ENCODE results near the gene MAML2.
"Not testable (repeated sequence)": the region's sequence is repeated elsewhere in the genome, so short reads cannot be mapped to it uniquely, and the experiment has no call there.

Gene MAML2

DNA sequence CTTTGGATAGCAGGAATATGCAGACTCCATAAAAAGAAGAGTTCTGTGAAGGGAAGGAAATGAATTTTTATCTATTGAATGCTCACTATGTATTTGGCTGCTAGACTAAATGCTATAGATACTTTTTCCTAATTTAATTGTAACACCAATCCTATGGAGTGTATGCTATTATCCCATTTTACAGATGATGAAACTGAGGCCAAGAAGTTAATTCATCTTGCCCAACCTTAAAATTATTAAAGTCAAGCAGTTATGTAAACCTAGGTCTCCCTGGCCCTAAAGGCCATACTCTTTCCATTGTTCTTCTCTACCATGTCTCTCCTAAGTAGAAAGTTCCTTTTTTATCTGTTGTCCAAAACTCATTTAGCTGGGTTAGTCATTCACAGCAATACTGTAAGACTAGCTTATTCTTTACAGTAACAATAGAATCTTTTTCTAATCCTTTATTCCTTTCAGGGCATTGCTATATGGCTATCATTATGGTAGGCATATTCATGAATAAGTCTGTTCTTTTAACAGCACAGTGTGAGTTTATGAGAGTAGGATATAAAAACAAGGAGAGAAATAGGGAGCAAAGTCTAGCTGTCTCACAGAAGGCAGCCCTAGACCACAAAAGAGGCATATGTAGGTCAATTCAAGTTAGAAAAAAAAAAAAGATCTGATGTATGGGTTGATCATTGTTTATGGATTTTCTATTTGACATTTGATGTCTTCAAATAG lies 50.5 kb downstream of the MAML2 start:
- Histone ChIP-seq H3K9me3 (ENCODE audit: control insufficient read depth, low read length) (no peaks in the 10 kb centered on the region), H3K4me1 (ENCODE audit: control insufficient read depth, insufficient read depth, low read length, poor library complexity, severe bottlenecking) (peaks cover 6% of the 10 kb centered on the region), H3K4me3 (ENCODE audit: extremely low read depth, insufficient read depth, low read length, poor library complexity, severe bottlenecking) (no peak overlapping the region), H3K27ac (ENCODE audit: low read depth, low read length, severe bottlenecking) (no peak overlapping the region), H3K36me3 (ENCODE audit: control insufficient read depth, insufficient read depth, low read length) (peaks cover 6% of the 10 kb centered on the region)

GRCh38 chr11:96290631-96291030 lies 52.4 kb downstream of the MAML2 start:
- Histone ChIP-seq H3K36me3 (ENCODE audit: control insufficient read depth, insufficient read depth, low read length) (no peaks in the 10 kb centered on the region), H3K4me1 (ENCODE audit: control insufficient read depth, insufficient read depth, low read length, poor library complexity, severe bottlenecking) (peaks cover 6% of the 10 kb centered on the region), H3K27ac (ENCODE audit: low read depth, low read length, severe bottlenecking) (no peak overlapping the region), H3K9me3 (ENCODE audit: control insufficient read depth, low read length) (no peaks in the 10 kb centered on the region), H3K4me3 (ENCODE audit: extremely low read depth, insufficient read depth, low read length, poor library complexity, severe bottlenecking) (no peak overlapping the region)
- WGBS, 2 experiments (ENCODE audit: insufficient coverage in 2 of 2), result no CpG with 5 or more reads among the region's 1 CpG

- Histone ChIP-seq H3K36me3 (ENCODE audit: control insufficient read depth, insufficient read depth, low read length) (no peaks in the 10 kb centered on the region), H3K4me1 (ENCODE audit: control insufficient read depth, insufficient read depth, low read length, poor library complexity, severe bottlenecking) (peaks cover 4% of the 10 kb centered on the region), H3K4me3 (ENCODE audit: extremely low read depth, insufficient read depth, low read length, poor library complexity, severe bottlenecking) (no peak overlapping the region), H3K9me3 (ENCODE audit: control insufficient read depth, low read length) (no peaks in the 10 kb centered on the region), H3K27ac (ENCODE audit: low read depth, low read length, severe bottlenecking) (no peak overlapping the region)
- WGBS, 2 experiments (ENCODE audit: insufficient coverage in 2 of 2), result no CpG with 5 or more reads among the region's 1 CpG
Observed at GRCh38 chr11:96290031-96290430, 53.0 kb downstream of the MAML2 start.

- Histone ChIP-seq H3K4me1 (ENCODE audit: control insufficient read depth, insufficient read depth, low read length, poor library complexity, severe bottlenecking) (no peaks in the 10 kb centered on the region), H3K27ac (ENCODE audit: low read depth, low read length, severe bottlenecking) (no peak overlapping the region), H3K36me3 (ENCODE audit: control insufficient read depth, insufficient read depth, low read length) (no peaks in the 10 kb centered on the region), H3K4me3 (ENCODE audit: extremely low read depth, insufficient read depth, low read length, poor library complexity, severe bottlenecking) (no peak overlapping the region), H3K9me3 (ENCODE audit: control insufficient read depth, low read length) (no peaks in the 10 kb centered on the region)
- WGBS, 2 experiments (ENCODE audit: insufficient coverage in 2 of 2), result no CpG with 5 or more reads among the region's 3 CpGs
Observed at GRCh38 chr11:96288915-96289314, 54.1 kb downstream of the MAML2 start.

- H3K4me1 ChIP-seq (ENCODE audit: control insufficient read depth, insufficient read depth, low read length, poor library complexity, severe bottlenecking), result no peaks in the 10 kb centered on the region
- H3K9me3 ChIP-seq (ENCODE audit: control insufficient read depth, low read length), result no peaks in the 10 kb centered on the region
- WGBS, 2 experiments (ENCODE audit: insufficient coverage in 2 of 2), result 88 to 100% methylated on average over 2 of the region's 6 CpGs
Observed at GRCh38 chr11:96287822-96288439, 55.1 kb downstream of the MAML2 start.

DNA sequence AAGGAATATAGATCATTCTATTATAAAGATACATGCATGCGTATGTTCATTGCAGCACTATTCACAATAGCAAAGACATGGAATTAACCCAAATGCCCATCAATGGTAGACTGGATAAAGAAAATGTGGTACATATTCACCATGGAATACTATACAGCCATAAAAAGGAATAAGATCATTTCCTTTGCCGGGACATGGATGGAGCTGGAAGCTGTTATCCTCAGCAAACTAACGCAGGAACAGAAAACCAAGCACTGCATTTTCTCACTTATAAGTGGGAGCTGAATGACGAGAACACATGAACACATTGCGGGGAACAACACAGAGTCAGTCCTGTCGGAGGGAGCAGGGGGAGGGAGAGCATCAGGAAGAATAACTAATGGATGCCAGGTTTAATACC lies 57.0 kb downstream of the MAML2 start:
- H3K27ac ChIP-seq (ENCODE audit: low read depth, low read length, severe bottlenecking); H3K4me3 ChIP-seq (ENCODE audit: extremely low read depth, insufficient read depth, low read length, poor library complexity, severe bottlenecking); H3K4me1 ChIP-seq (ENCODE audit: control insufficient read depth, insufficient read depth, low read length, poor library complexity, severe bottlenecking); H3K9me3 ChIP-seq (ENCODE audit: control insufficient read depth, low read length); H3K36me3 ChIP-seq (ENCODE audit: control insufficient read depth, insufficient read depth, low read length): not testable (repeated sequence)
- 78 to 100% methylated on average over 2 to 3 of the region's 6 CpGs for WGBS, 2 experiments (ENCODE audit: insufficient coverage in 2 of 2)

More at GRCh38 chr11:96287822-96288439, 55.1 kb downstream of the MAML2 start:
- no peak overlapping the region for H3K27ac ChIP-seq (ENCODE audit: low read depth, low read length, severe bottlenecking)
- H3K4me3 ChIP-seq (ENCODE audit: extremely low read depth, insufficient read depth, low read length, poor library complexity, severe bottlenecking), result no peak overlapping the region
- no peaks in the 10 kb centered on the region for H3K36me3 ChIP-seq (ENCODE audit: control insufficient read depth, insufficient read depth, low read length)

DNA sequence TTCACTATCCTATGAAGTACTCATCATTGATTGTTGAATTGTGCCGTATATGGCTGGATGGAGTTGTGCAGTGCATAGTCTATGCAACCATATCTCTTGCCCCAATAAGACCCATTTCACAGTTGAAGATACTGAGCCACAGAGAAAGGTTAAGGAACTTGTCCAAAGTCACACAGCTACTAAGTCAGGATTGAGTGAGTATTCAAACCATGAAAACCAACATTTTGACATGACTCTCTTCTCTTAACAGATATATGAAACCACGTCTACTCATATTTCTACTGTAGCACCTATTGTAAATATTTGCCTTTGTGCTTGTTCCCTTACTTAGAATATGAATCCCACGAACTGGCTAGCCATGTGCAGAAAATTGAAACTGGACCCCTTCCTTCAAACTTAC lies 58.1 kb downstream of the MAML2 start:
- 100% methylated on average over 2 of the region's 3 CpGs; no CpG with 5 or more reads in 1 of the 2 experiments for WGBS, 2 experiments (ENCODE audit: insufficient coverage in 2 of 2)

GRCh38 chr11:96284401-96284800 lies 58.6 kb downstream of the MAML2 start:
- peaks cover 12% of the 10 kb centered on the region for H3K4me1 ChIP-seq (ENCODE audit: control insufficient read depth, insufficient read depth, low read length, poor library complexity, severe bottlenecking)
- peaks cover 6% of the 10 kb centered on the region for H3K36me3 ChIP-seq (ENCODE audit: control insufficient read depth, insufficient read depth, low read length)
- H3K27ac ChIP-seq (ENCODE audit: low read depth, low read length, severe bottlenecking), result no peak overlapping the region
- H3K4me3 ChIP-seq (ENCODE audit: extremely low read depth, insufficient read depth, low read length, poor library complexity, severe bottlenecking), result no peak overlapping the region
- whole genome bisulfite sequencing, 2 experiments (ENCODE audit: insufficient coverage in 2 of 2), result no CpG with 5 or more reads among the region's 1 CpG
- H3K9me3 ChIP-seq (ENCODE audit: control insufficient read depth, low read length), result no peaks in the 10 kb centered on the region

More for the DNA sequence above, 58.1 kb downstream of the MAML2 start:
- Histone ChIP-seq H3K4me3 (ENCODE audit: extremely low read depth, insufficient read depth, low read length, poor library complexity, severe bottlenecking) (no peak overlapping the region), H3K27ac (ENCODE audit: low read depth, low read length, severe bottlenecking) (no peak overlapping the region), H3K36me3 (ENCODE audit: control insufficient read depth, insufficient read depth, low read length) (peaks cover 6% of the 10 kb centered on the region), H3K9me3 (ENCODE audit: control insufficient read depth, low read length) (no peaks in the 10 kb centered on the region), H3K4me1 (ENCODE audit: control insufficient read depth, insufficient read depth, low read length, poor library complexity, severe bottlenecking) (peaks cover 6% of the 10 kb centered on the region)

DNA sequence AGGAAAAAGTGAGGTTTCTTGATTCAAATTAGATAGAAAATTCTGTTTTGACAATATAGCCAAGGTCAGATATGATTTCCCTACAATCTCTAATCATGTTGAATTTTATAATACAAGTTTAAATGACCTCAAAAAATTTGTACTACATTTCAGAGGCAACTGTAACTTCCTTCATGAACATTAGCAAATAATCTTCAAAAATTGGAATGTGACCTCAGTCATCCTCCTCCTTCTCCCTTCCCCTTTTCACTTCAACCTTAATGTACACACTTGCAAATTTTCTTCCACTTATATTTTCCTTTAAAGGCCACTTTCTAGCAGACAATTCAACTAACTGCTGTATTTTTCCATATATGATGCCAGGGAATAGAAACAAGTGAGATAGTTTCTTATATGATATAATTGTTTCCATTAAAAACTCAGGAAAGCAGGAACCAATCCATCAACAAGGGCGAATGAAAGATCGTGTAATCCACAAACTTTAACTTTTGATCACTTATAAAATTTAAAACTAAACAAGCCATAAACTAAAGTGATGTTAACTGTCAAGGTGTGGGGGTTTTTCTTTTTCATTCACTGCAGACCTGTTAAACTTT lies 60.3 kb downstream of the MAML2 start:
- WGBS, 2 experiments (ENCODE audit: insufficient coverage in 2 of 2), result no CpG with 5 or more reads among the region's 2 CpGs
- Histone ChIP-seq H3K4me1 (ENCODE audit: control insufficient read depth, insufficient read depth, low read length, poor library complexity, severe bottlenecking) (peaks cover 27% of the 10 kb centered on the region), H3K9me3 (ENCODE audit: control insufficient read depth, low read length) (no peaks in the 10 kb centered on the region), H3K27ac (ENCODE audit: low read depth, low read length, severe bottlenecking) (no peak overlapping the region), H3K36me3 (ENCODE audit: control insufficient read depth, insufficient read depth, low read length) (peaks cover 6% of the 10 kb centered on the region), H3K4me3 (ENCODE audit: extremely low read depth, insufficient read depth, low read length, poor library complexity, severe bottlenecking) (no peak overlapping the region)

DNA sequence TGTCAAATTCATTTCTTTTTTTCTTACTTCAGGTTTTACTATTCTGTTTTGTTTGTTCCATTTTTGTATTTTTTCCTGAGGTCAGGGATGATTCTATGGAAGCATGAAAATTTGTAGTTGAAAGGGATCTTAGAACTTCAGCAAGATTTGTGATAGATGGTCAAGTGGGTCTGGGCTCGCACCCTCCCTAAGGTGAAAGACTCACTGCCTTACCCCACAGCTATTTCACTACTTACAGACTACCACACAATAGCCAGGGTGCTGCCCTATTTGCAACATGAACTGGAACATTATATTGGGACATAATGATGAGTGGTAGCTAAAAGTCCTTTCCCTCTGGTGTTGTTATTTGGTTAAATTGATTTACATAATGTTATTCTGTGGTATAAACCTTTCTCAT lies 62.6 kb downstream of the MAML2 start:
- H3K27ac ChIP-seq (ENCODE audit: low read depth, low read length, severe bottlenecking), result no peak overlapping the region
- H3K9me3 ChIP-seq (ENCODE audit: control insufficient read depth, low read length), result no peaks in the 10 kb centered on the region
- WGBS, 2 experiments (ENCODE audit: insufficient coverage in 2 of 2), result no CpG with 5 or more reads among the region's 1 CpG
- peaks cover 6% of the 10 kb centered on the region for H3K36me3 ChIP-seq (ENCODE audit: control insufficient read depth, insufficient read depth, low read length)
- no peak overlapping the region for H3K4me3 ChIP-seq (ENCODE audit: extremely low read depth, insufficient read depth, low read length, poor library complexity, severe bottlenecking)
- H3K4me1 ChIP-seq (ENCODE audit: control insufficient read depth, insufficient read depth, low read length, poor library complexity, severe bottlenecking), result peaks cover 41% of the 10 kb centered on the region

DNA sequence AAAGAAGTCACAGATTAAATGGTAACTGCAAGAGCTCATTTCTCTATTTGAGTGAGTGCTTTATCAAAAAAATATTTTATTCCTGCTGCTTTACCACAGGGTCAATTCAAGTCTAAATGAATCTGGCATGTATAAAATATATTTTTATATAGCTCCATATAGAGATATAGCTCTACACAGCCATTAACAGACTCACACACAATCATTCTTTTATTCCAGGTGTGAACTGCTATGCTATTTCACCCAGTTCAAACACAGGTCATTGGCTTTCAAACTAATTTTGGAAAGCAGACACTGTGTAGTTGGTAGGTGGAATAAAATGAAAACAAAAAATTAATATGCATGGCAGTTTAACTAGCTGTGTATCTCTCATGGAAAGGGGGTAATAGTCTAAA lies 63.1 kb downstream of the MAML2 start:
- H3K4me3 ChIP-seq (ENCODE audit: extremely low read depth, insufficient read depth, low read length, poor library complexity, severe bottlenecking), result no peak overlapping the region
- H3K4me1 ChIP-seq (ENCODE audit: control insufficient read depth, insufficient read depth, low read length, poor library complexity, severe bottlenecking), result peaks cover 44% of the 10 kb centered on the region
- no peaks in the 10 kb centered on the region for H3K9me3 ChIP-seq (ENCODE audit: control insufficient read depth, low read length)
- no peak overlapping the region for H3K27ac ChIP-seq (ENCODE audit: low read depth, low read length, severe bottlenecking)
- peaks cover 6% of the 10 kb centered on the region for H3K36me3 ChIP-seq (ENCODE audit: control insufficient read depth, insufficient read depth, low read length)

Data from mesodermal cell (in vitro differentiated cells).